OCI-LY1 (cell line): ENCODE data around the gene USP25.
"Not testable (repeated sequence)": the region's sequence is repeated elsewhere in the genome, so short reads cannot be mapped to it uniquely, and the experiment has no call there.

Source experiments
- EZH2 ChIP-seq: fragments of 200-600 bp; sonication (generic), shearing (Covaris generic); IDR thresholded peaks from 2 replicates; pipeline ENCODE4 v1.8.0; 2017; ENCODE audit warnings: borderline replicate concordance, mixed run types, mild to moderate bottlenecking, antibody characterized with exemption, low read length, moderate library complexity, mixed read lengths
- TF ChIP-seq, protein P1 (sequence below): fragments of 200-600 bp; sonication (generic), shearing (Covaris generic); IDR thresholded peaks from 2 replicates; pipeline ENCODE4 v1.5.1; 2017; ENCODE audit warnings: mild to moderate bottlenecking, antibody characterized with exemption, low read length, moderate library complexity, mixed read lengths

DNA sequence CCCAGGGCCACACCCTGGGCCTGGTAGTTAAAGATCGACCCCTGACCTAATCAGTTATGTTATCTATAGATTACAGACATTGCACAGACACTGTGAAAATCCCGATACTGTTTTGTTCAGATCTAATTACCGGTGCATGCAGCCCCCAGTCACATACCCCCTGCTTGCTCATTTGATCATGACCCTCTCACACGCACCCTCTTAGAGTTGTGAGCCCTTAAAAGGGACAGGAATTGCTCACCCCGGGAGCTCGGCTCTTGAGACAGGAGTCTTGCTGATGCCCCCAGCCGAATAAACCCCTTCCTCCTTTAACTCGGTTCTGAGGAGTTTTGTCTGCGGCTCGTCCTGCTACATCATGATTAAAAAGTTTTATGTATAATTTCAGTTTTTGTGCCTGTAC lies 9.0 kb downstream of the USP25 start:
- TF ChIP-seq, protein P1, sequence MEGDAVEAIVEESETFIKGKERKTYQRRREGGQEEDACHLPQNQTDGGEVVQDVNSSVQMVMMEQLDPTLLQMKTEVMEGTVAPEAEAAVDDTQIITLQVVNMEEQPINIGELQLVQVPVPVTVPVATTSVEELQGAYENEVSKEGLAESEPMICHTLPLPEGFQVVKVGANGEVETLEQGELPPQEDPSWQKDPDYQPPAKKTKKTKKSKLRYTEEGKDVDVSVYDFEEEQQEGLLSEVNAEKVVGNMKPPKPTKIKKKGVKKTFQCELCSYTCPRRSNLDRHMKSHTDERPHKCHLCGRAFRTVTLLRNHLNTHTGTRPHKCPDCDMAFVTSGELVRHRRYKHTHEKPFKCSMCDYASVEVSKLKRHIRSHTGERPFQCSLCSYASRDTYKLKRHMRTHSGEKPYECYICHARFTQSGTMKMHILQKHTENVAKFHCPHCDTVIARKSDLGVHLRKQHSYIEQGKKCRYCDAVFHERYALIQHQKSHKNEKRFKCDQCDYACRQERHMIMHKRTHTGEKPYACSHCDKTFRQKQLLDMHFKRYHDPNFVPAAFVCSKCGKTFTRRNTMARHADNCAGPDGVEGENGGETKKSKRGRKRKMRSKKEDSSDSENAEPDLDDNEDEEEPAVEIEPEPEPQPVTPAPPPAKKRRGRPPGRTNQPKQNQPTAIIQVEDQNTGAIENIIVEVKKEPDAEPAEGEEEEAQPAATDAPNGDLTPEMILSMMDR = not testable (repeated sequence)
- not testable (repeated sequence) for TF ChIP-seq EZH2
